Muscle layer of colon (tissue), 2 donors: ENCODE measurements around the gene CTIF.
A peak's percentile ranks its signal among the peaks of the same experiment; 100 is the strongest.

Experiments
- H3K27ac ChIP-seq: one replicate; pipeline ENCODE4 v1.7.0; 2013; ENCODE audit warnings: low read depth, mild to moderate bottlenecking, low read length, moderate library complexity
- H3K27me3 ChIP-seq, 2 donors: one replicate each; pipeline ENCODE4 v1.7.0; 2013; ENCODE audit warnings: low read length in 2 of 2, mild to moderate bottlenecking in 2 of 2; ENCODE audit not compliant: insufficient read depth in 2 of 2, control insufficient read depth in 1 of 2
- H3K36me3 ChIP-seq: one replicate; pipeline ENCODE4 v1.7.0; 2013; ENCODE audit warnings: mild to moderate bottlenecking, low read length; ENCODE audit not compliant: insufficient read depth
- H3K4me1 ChIP-seq: one replicate; pipeline ENCODE4 v1.7.0; 2013; ENCODE audit warnings: mild to moderate bottlenecking, low read length; ENCODE audit not compliant: insufficient read depth
- H3K4me3 ChIP-seq, 2 donors: one replicate each; pipeline ENCODE4 v1.7.0; 2013; ENCODE audit warnings: low read length in 2 of 2, low read depth in 1 of 2, mild to moderate bottlenecking in 1 of 2, moderate library complexity in 1 of 2
- H3K9ac ChIP-seq: one replicate; pipeline ENCODE4 v1.7.0; 2013; ENCODE audit warnings: low read length
- H3K9me3 ChIP-seq: one replicate; pipeline ENCODE4 v1.7.0; 2013; ENCODE audit warnings: mild to moderate bottlenecking, low read length
- donor health status: abdominal sarcoma.
- donor health status: Adenocarcinoma of cecum.

CTIF gene

GRCh38 chr18:48762022-48762421, 223.2 kb downstream of the CTIF start:
- Histone ChIP-seq H3K27ac (no peak overlapping the region), H3K9me3 (no peaks in the 10 kb centered on the region), H3K36me3 (peaks cover 22% of the 10 kb centered on the region), H3K4me3 (peak overlapping the region in 1 of 2 donors; percentile 16), H3K27me3 (no peaks in the 10 kb centered on the region), H3K4me1 (peaks cover 32% of the 10 kb centered on the region), H3K9ac (no peak overlapping the region)

- Histone ChIP-seq H3K27me3 (no peaks in the 10 kb centered on the region), H3K27ac (no peak overlapping the region), H3K4me3 (no peak overlapping the region), H3K4me1 (peaks cover 40% of the 10 kb centered on the region), H3K9me3 (no peaks in the 10 kb centered on the region), H3K9ac (no peak overlapping the region), H3K36me3 (peaks cover 22% of the 10 kb centered on the region)
Measured at GRCh38 chr18:48762836-48763718, 224.2 kb downstream of the CTIF start.

GRCh38 chr18:48763719-48764100, 224.9 kb downstream of the CTIF start:
- no peaks in the 10 kb centered on the region for H3K9me3 ChIP-seq
- H3K27me3 ChIP-seq, result no peaks in the 10 kb centered on the region
- H3K4me1 ChIP-seq, result peaks cover 40% of the 10 kb centered on the region
- peaks cover 22% of the 10 kb centered on the region for H3K36me3 ChIP-seq
- H3K9ac ChIP-seq, result no peak overlapping the region
- no peak overlapping the region for H3K4me3 ChIP-seq
- H3K27ac ChIP-seq, result no peak overlapping the region

- no peaks in the 10 kb centered on the region for H3K27me3 ChIP-seq
- no peak overlapping the region for H3K4me3 ChIP-seq
- H3K36me3 ChIP-seq, result peaks cover 22% of the 10 kb centered on the region
- H3K9me3 ChIP-seq, result no peaks in the 10 kb centered on the region
- peaks cover 40% of the 10 kb centered on the region for H3K4me1 ChIP-seq
- no peak overlapping the region for H3K9ac ChIP-seq
- H3K27ac ChIP-seq, result no peak overlapping the region
Measured at GRCh38 chr18:48765053-48765452, 226.2 kb downstream of the CTIF start.

GRCh38 chr18:48766026-48766425, 227.2 kb downstream of the CTIF start:
- H3K9ac ChIP-seq, result no peak overlapping the region
- peaks cover 22% of the 10 kb centered on the region for H3K36me3 ChIP-seq
- H3K4me3 ChIP-seq, result no peak overlapping the region
- peaks cover 40% of the 10 kb centered on the region for H3K4me1 ChIP-seq
- no peak overlapping the region for H3K27ac ChIP-seq
- H3K9me3 ChIP-seq, result no peaks in the 10 kb centered on the region
- H3K27me3 ChIP-seq, result no peaks in the 10 kb centered on the region

GRCh38 chr18:48766487-48766886, 227.7 kb downstream of the CTIF start:
- no peaks in the 10 kb centered on the region for H3K9me3 ChIP-seq
- no peaks in the 10 kb centered on the region for H3K27me3 ChIP-seq
- H3K27ac ChIP-seq, result no peak overlapping the region
- H3K4me1 ChIP-seq, result peaks cover 35% of the 10 kb centered on the region
- H3K9ac ChIP-seq, result no peak overlapping the region
- H3K36me3 ChIP-seq, result peaks cover 22% of the 10 kb centered on the region
- H3K4me3 ChIP-seq, result no peak overlapping the region

GRCh38 chr18:48767090-48767690, 228.4 kb downstream of the CTIF start:
- Histone ChIP-seq H3K27ac (peak overlapping the region; percentile 56), H3K9me3 (no peaks in the 10 kb centered on the region), H3K27me3 (no peaks in the 10 kb centered on the region), H3K4me3 (no peak overlapping the region), H3K36me3 (peaks cover 19% of the 10 kb centered on the region), H3K4me1 (peaks cover 28% of the 10 kb centered on the region), H3K9ac (no peak overlapping the region)

- Histone ChIP-seq H3K4me1 (peaks cover 15% of the 10 kb centered on the region), H3K9me3 (no peaks in the 10 kb centered on the region), H3K27ac (no peak overlapping the region), H3K27me3 (no peaks in the 10 kb centered on the region), H3K36me3 (peaks cover 7% of the 10 kb centered on the region), H3K9ac (no peak overlapping the region), H3K4me3 (no peak overlapping the region)
Measured at GRCh38 chr18:48769006-48769636, 230.3 kb downstream of the CTIF start.

GRCh38 chr18:48770243-48770642, 231.4 kb downstream of the CTIF start:
- Histone ChIP-seq H3K27me3 (no peaks in the 10 kb centered on the region), H3K27ac (no peak overlapping the region), H3K36me3 (no peaks in the 10 kb centered on the region), H3K9ac (no peak overlapping the region), H3K9me3 (no peaks in the 10 kb centered on the region), H3K4me3 (no peak overlapping the region), H3K4me1 (peaks cover 15% of the 10 kb centered on the region)

GRCh38 chr18:48771641-48772375, 233.0 kb downstream of the CTIF start:
- H3K9ac ChIP-seq, result no peak overlapping the region
- H3K9me3 ChIP-seq, result no peaks in the 10 kb centered on the region
- H3K4me3 ChIP-seq, result no peak overlapping the region
- H3K36me3 ChIP-seq, result no peaks in the 10 kb centered on the region
- peak overlapping the region; percentile 39 for H3K27ac ChIP-seq
- no peaks in the 10 kb centered on the region for H3K27me3 ChIP-seq
- H3K4me1 ChIP-seq, result peaks cover 10% of the 10 kb centered on the region

- no peaks in the 10 kb centered on the region for H3K9me3 ChIP-seq
- H3K27ac ChIP-seq, result no peak overlapping the region
- no peaks in the 10 kb centered on the region for H3K27me3 ChIP-seq
- no peak overlapping the region for H3K9ac ChIP-seq
- H3K36me3 ChIP-seq, result no peaks in the 10 kb centered on the region
- H3K4me3 ChIP-seq, result no peak overlapping the region
- H3K4me1 ChIP-seq, result peaks cover 5% of the 10 kb centered on the region
Measured at GRCh38 chr18:48772457-48772856, 233.6 kb downstream of the CTIF start.
